ENCODE measurements around the gene GLIS2.

DNA sequence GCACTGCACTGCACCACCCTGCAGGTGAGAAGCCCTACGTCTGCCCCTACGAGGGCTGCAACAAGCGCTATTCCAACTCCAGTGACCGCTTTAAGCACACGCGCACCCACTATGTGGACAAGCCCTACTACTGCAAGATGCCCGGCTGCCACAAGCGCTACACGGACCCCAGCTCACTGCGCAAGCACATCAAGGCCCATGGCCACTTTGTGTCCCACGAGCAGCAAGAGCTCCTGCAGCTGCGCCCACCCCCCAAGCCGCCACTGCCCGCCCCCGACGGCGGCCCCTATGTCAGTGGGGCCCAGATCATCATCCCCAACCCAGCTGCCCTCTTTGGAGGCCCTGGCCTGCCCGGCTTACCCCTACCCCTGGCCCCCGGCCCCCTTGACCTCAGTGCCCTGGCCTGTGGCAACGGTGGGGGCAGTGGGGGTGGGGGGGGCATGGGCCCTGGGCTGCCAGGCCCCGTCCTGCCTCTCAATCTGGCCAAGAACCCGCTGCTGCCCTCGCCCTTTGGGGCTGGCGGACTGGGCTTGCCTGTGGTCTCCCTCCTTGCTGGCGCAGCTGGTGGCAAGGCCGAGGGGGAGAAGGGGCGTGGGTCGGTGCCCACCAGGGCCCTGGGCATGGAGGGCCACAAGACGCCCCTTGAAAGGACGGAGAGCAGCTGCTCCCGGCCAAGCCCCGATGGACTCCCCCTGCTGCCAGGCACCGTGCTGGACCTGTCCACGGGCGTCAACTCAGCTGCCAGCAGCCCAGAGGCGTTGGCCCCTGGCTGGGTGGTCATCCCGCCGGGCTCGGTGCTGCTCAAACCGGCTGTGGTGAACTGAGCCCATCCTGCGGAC is 21.1 kb downstream of the GLIS2 start:
- TF ChIP-seq CTCF (IDR thresholded peaks at IDR 0.05) (no peak), ZFX (IDR thresholded peaks at IDR 0.05; ENCODE audit: borderline replicate concordance) (no peak)

Data from 22Rv1 (cell line).